ENCODE results near the gene CEP170B. TPM values are rescaled to one million over a fixed set of nuclear protein-coding genes. Genes with fewer than 3 reads are reported as not detected.

The CEP170B gene
- total RNA-seq, 1 donor from 2014 or later = 1.6 TPM

DNA sequence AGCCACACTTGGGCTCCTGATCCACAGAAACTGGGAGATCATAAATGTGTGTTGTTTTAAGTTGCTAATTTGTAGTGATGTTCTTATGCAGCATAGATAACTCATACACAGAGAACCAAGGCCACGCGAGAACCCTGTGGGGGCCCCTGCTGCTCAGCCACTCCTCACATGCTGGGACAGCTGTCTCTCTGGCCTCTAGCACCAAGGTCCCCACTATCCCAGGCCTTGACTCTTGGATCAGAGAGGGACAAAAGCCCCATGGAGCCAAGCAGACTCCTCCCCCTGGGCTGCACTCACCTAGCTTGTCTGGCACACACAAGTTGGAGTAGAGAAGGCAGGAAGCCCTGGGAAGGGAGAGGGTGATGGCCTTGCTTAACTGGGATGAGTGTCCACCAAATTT lies 70.9 kb downstream of the CEP170B start:
- ATAC-seq (ENCODE audit: low read depth) (no peak), DNase-seq (no peak)
- TF ChIP-seq CTCF (IDR thresholded peaks at IDR 0.05) = no peak
- no peaks in the 10 kb centered on the region for H3K9me3 Mint-ChIP-seq
- no peak overlapping the region for H3K4me3 Mint-ChIP-seq
- intact Hi-C loops (cut with micrococcal nuclease) = no loop called here
- no peak overlapping the region for H3K27ac Mint-ChIP-seq
- peaks cover 11% of the 10 kb centered on the region for H3K4me1 Mint-ChIP-seq
- CTCF ChIA-PET = interaction anchor here (2.6 to 4.8 kb wide), 2 partner anchors 37 to 40 kb away, joined by 14 to 33 read pairs; no protein-coding TSS in a partner anchor
- no peaks in the 10 kb centered on the region for H3K27me3 Mint-ChIP-seq
- peaks cover 9% of the 10 kb centered on the region for H3K36me3 Mint-ChIP-seq (ENCODE audit: low read depth)
- POLR2A ChIA-PET = interaction anchor here (1.2 to 10.5 kb wide), 3 partner anchors 13 to 125 kb away, joined by 4 to 114 read pairs (median 21); partner anchors contain the start of gene PLD4

- Mint-ChIP-seq H3K36me3 (ENCODE audit: low read depth) (peaks cover 7% of the 10 kb centered on the region), H3K27ac (no peak overlapping the region), H3K4me3 (no peak overlapping the region), H3K27me3 (no peaks in the 10 kb centered on the region), H3K4me1 (peaks cover 11% of the 10 kb centered on the region), H3K9me3 (no peaks in the 10 kb centered on the region)
- intact Hi-C loops (cut with micrococcal nuclease) = no loop called here
- DNase-seq (no peak), ATAC-seq (ENCODE audit: low read depth) (no peak)
- ChIA-PET POLR2A (interaction anchor here (0.5 to 10.5 kb wide), 5 partner anchors 13 to 125 kb away, joined by 3 to 114 read pairs (median 5); partner anchors contain the start of gene PLD4), CTCF (interaction anchor here (1.3 to 4.8 kb wide), 3 partner anchors 9 to 40 kb away, joined by 3 to 33 read pairs (median 14); no protein-coding TSS in a partner anchor)
- no peak for TF ChIP-seq CTCF (IDR thresholded peaks at IDR 0.05)
Observed at GRCh38 chr14:104936361-104937155, 71.5 kb downstream of the CEP170B start.

DNA sequence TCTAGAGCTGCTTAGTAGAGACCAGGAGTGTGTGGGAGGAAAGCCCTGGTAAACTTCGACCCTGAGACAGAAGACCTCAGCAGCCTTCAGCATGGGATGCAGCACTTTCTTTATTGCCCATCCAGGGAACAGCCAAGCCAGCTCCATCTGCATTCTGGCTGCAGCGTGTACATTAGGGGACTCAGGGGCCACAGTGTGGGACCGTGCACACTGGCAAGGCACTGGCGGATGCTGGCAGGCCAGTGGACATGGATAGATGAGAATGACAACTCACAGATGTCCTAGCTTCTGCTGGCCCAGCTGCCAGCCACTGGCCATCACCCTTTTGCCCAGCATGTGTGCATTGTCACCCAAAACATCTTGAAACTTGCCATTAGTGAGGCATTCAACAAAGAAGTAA lies 72.1 kb downstream of the CEP170B start:
- Mint-ChIP-seq H3K27me3 (no peaks in the 10 kb centered on the region), H3K36me3 (ENCODE audit: low read depth) (peaks cover 5% of the 10 kb centered on the region), H3K9me3 (no peaks in the 10 kb centered on the region), H3K4me1 (peaks cover 11% of the 10 kb centered on the region), H3K4me3 (no peak overlapping the region), H3K27ac (no peak overlapping the region)
- no peak for TF ChIP-seq CTCF (IDR thresholded peaks at IDR 0.05)
- no peak for ATAC-seq (ENCODE audit: low read depth)
- intact Hi-C loops (cut with micrococcal nuclease) = no loop called here
- no peak for DNase-seq
- POLR2A ChIA-PET = interaction anchor here (0.5 to 10.5 kb wide), 4 partner anchors 14 to 108 kb away, joined by 3 to 114 read pairs (median 13); partner anchors contain the start of gene PLD4
- CTCF ChIA-PET = interaction anchor here (1.3 to 4.8 kb wide), 2 partner anchors 10 to 41 kb away, joined by 3 to 33 read pairs; no protein-coding TSS in a partner anchor

GRCh38 chr14:104937694-104938365 lies 72.8 kb downstream of the CEP170B start:
- DNase-seq (no peak), ATAC-seq (ENCODE audit: low read depth) (no peak)
- intact Hi-C loops (cut with micrococcal nuclease) = no loop called here
- peaks cover 11% of the 10 kb centered on the region for H3K4me1 Mint-ChIP-seq
- no peak for TF ChIP-seq CTCF (IDR thresholded peaks at IDR 0.05)
- no peaks in the 10 kb centered on the region for H3K9me3 Mint-ChIP-seq
- peak overlapping the region; percentile 4 for H3K27ac Mint-ChIP-seq
- H3K27me3 Mint-ChIP-seq = no peaks in the 10 kb centered on the region
- H3K4me3 Mint-ChIP-seq = no peak overlapping the region
- POLR2A ChIA-PET = interaction anchor here (0.6 to 10.5 kb wide), 3 partner anchors 15 to 120 kb away, joined by 3 to 114 read pairs (median 6); partner anchors contain the start of gene PLD4
- CTCF ChIA-PET = interaction anchor here (1.3 kb wide), 1 partner anchor 10 kb away, joined by 3 read pairs; no protein-coding TSS in a partner anchor
- peaks cover 4% of the 10 kb centered on the region for H3K36me3 Mint-ChIP-seq (ENCODE audit: low read depth)
